ENCODE results near the gene IBA57.

GRCh38 chr1:228190182-228190581 lies 24.6 kb downstream of the IBA57 start:
- TF ChIP-seq POLR2A (IDR thresholded peaks at IDR 0.05) (no peak), CTCF (IDR thresholded peaks at IDR 0.05 in 4 of 5, conservative IDR thresholded peaks at IDR 0.05 in 1 of 5) (no peak)
